Colonic mucosa (tissue), 4 donors: Measurements from ENCODE around the gene CUL4A. TPM values are rescaled to one million over a fixed set of nuclear protein-coding genes. Genes with fewer than 3 reads are reported as not detected.

Source experiments
- DNase-seq: peaks from one replicate; pipeline ENCODE4 v3.0.0-alpha.2; 2020
- H3K27ac ChIP-seq: fragments of 200-600 bp; one replicate; pipeline ENCODE4 v1.8.0; 2021
- H3K27me3 ChIP-seq: fragments of 200-600 bp; one replicate; pipeline ENCODE4 v1.8.0; 2021
- H3K36me3 ChIP-seq: fragments of 200-600 bp; one replicate; pipeline ENCODE4 v1.8.0; 2021
- H3K4me1 ChIP-seq: fragments of 200-600 bp; one replicate; pipeline ENCODE4 v1.8.0; 2021; ENCODE audit warnings: mild to moderate bottlenecking
- H3K4me3 ChIP-seq: fragments of 200-600 bp; one replicate; pipeline ENCODE4 v1.8.0; 2021
- H3K9ac ChIP-seq, 2 donors: one replicate each; pipeline ENCODE4 v1.7.0; 2013; ENCODE audit warnings: control low read depth in 2 of 2, low read depth in 2 of 2, low read length in 2 of 2
- H3K9me3 ChIP-seq: fragments of 200-600 bp; one replicate; pipeline ENCODE4 v1.8.0; 2021
- CTCF ChIP-seq: fragments of 200-600 bp; IDR thresholded peaks from one replicate; pipeline ENCODE4 v1.8.0; 2022; ENCODE audit warnings: antibody characterized with exemption, mild to moderate bottlenecking
- intact Hi-C: fragments of 100-400 bp; cut with DNase I; formaldehyde crosslinking; loops from one replicate; pipeline ENCODE4 v1.14.1; 2022
- total RNA-seq, 2 donors: library from RNA; stranded (reverse); fragmentation: NEBNext Ultra II Directional in 1 of 2; extraction: Animal tissue kit (Norgen Biotek cat#: 25700) in 1 of 2; gene quantifications; one replicate each; pipeline ENCODE4 v1.2.1, GENCODE V29; 2021
- donor health status: healthy.
- donor health status: DM: no; HTN: no; CAD: no.
- donor health status: DM: no; HTN: no; CAD: no.

CUL4A gene
- total RNA-seq, 2 donors from 2014 or later: 54.6 to 62.6 TPM

GRCh38 chr13:113205428-113205931 is 3.9 kb upstream of the CUL4A start:
- no peak for DNase-seq
- intact Hi-C loops: loop anchor here (5.0 kb wide), 1 partner anchor 48 kb away; the partner anchor contains the start of gene PROZ
- no peak overlapping the region for H3K9ac ChIP-seq
- no peaks in the 10 kb centered on the region for H3K36me3 ChIP-seq
- H3K9me3 ChIP-seq: no peaks in the 10 kb centered on the region
- H3K27ac ChIP-seq: no peak overlapping the region
- no peak for TF ChIP-seq CTCF
- H3K4me3 ChIP-seq: no peak overlapping the region
- H3K27me3 ChIP-seq: no peaks in the 10 kb centered on the region
- peaks cover 5% of the 10 kb centered on the region for H3K4me1 ChIP-seq

- Histone ChIP-seq H3K9me3 (no peaks in the 10 kb centered on the region), H3K27me3 (no peaks in the 10 kb centered on the region), H3K27ac (no peak overlapping the region), H3K9ac (peak overlapping the region; percentile 93 to 97), H3K36me3 (no peaks in the 10 kb centered on the region), H3K4me1 (peaks cover 5% of the 10 kb centered on the region), H3K4me3 (peak overlapping the region; percentile 81)
- intact Hi-C loops: loop anchor here (5.0 kb wide), 1 partner anchor 50 kb away; the partner anchor contains the start of gene PROZ
- TF ChIP-seq CTCF: no peak
- DNase-seq: no peak
Observed at GRCh38 chr13:113207460-113207859, 2.0 kb upstream of the CUL4A start.

- H3K9ac ChIP-seq: peak overlapping the region; percentile 93 to 97
- H3K27ac ChIP-seq: peak overlapping the region; percentile 99
- H3K4me1 ChIP-seq: peaks cover 5% of the 10 kb centered on the region
- H3K27me3 ChIP-seq: no peaks in the 10 kb centered on the region
- intact Hi-C loops: loop anchor here (5.0 kb wide), 1 partner anchor 51 kb away; the partner anchor contains the start of gene PROZ
- no peak for TF ChIP-seq CTCF
- H3K4me3 ChIP-seq: peak overlapping the region; percentile 81
- H3K36me3 ChIP-seq: no peaks in the 10 kb centered on the region
- H3K9me3 ChIP-seq: no peaks in the 10 kb centered on the region
- peak; percentile 50 for DNase-seq
Observed at GRCh38 chr13:113207890-113208420, 1.5 kb upstream of the CUL4A start.

GRCh38 chr13:113208421-113209335 is 735 bp upstream of the CUL4A start, which contains the start of gene PCID2:
PCID2 (minus strand) TSS chr13:113208669; CDS start chr13:113208634, 35 bp downstream.
- DNase-seq: peak; percentile 88
- Histone ChIP-seq H3K4me3 (peak within 1 kb of the TSS; percentile 81), H3K4me1 (peaks cover 5% of the 10 kb centered on the region), H3K36me3 (no peaks in the 10 kb centered on the region), H3K9me3 (no peaks in the 10 kb centered on the region), H3K27ac (peak within 1 kb of the TSS; percentile 99), H3K9ac (peak within 1 kb of the TSS; percentile 93 to 97), H3K27me3 (no peaks in the 10 kb centered on the region)
- intact Hi-C loops: loop anchor here (5.0 kb wide), 1 partner anchor 51 kb away; the partner anchor contains the start of gene PROZ
- no peak for TF ChIP-seq CTCF

GRCh38 chr13:113209759-113210421 is 477 bp downstream of the CUL4A start:
- Histone ChIP-seq H3K27ac (peak overlapping the region; percentile 99), H3K9me3 (no peaks in the 10 kb centered on the region), H3K27me3 (no peaks in the 10 kb centered on the region), H3K4me3 (peak overlapping the region; percentile 81), H3K4me1 (peaks cover 5% of the 10 kb centered on the region), H3K36me3 (no peaks in the 10 kb centered on the region), H3K9ac (peak overlapping the region; percentile 74 to 97)
- intact Hi-C loops: loop anchor here (5.0 kb wide), 1 partner anchor 53 kb away; the partner anchor contains the start of gene PROZ
- no peak for TF ChIP-seq CTCF
- DNase-seq: peak; percentile 71
